Ishikawa (cell line): Measurements from ENCODE around the gene ZNF771.
A peak's percentile ranks its signal among the peaks of the same experiment; 100 is the strongest.

Experiments used
- CEBPB ChIP-seq: IDR thresholded peaks from 2 replicates; pipeline ENCODE4 v1.6.1; 2012
- CREB1 ChIP-seq: IDR thresholded peaks from 2 replicates; pipeline ENCODE4 v1.6.1; 2012; ENCODE audit warnings: low read depth
- EGR1 ChIP-seq: IDR thresholded peaks from 2 replicates; pipeline ENCODE4 v1.6.1; 2012
- EP300 ChIP-seq: IDR thresholded peaks from 2 replicates; pipeline ENCODE4 v1.6.1; 2012; ENCODE audit warnings: borderline replicate concordance
- FOXM1 ChIP-seq: IDR thresholded peaks from 2 replicates; pipeline ENCODE4 v1.6.1; 2012; ENCODE audit warnings: low read depth, borderline replicate concordance
- NFIC ChIP-seq: IDR thresholded peaks from 2 replicates; pipeline ENCODE4 v1.6.1; 2012
- RAD21 ChIP-seq: IDR thresholded peaks from 2 replicates; pipeline ENCODE4 v1.6.1; 2012; ENCODE audit warnings: low read depth
- REST ChIP-seq: IDR thresholded peaks from 2 replicates; pipeline ENCODE4 v1.6.1; 2012; ENCODE audit warnings: low read depth, mild to moderate bottlenecking
- TAF1 ChIP-seq: IDR thresholded peaks from 2 replicates; pipeline ENCODE4 v1.6.1; 2012; ENCODE audit warnings: low read depth, mild to moderate bottlenecking
- TCF12 ChIP-seq: IDR thresholded peaks from 2 replicates; pipeline ENCODE4 v1.6.1; 2012; ENCODE audit warnings: low read depth
- TEAD4 ChIP-seq: IDR thresholded peaks from 2 replicates; pipeline ENCODE4 v1.6.1; 2012
- USF1 ChIP-seq: IDR thresholded peaks from 2 replicates; pipeline ENCODE4 v1.6.1; 2012
- YY1 ChIP-seq: IDR thresholded peaks from 2 replicates; pipeline ENCODE4 v1.6.1; 2012; ENCODE audit warnings: low read depth
- ZBTB7A ChIP-seq: IDR thresholded peaks from 2 replicates; pipeline ENCODE4 v1.6.1; 2012; ENCODE audit warnings: low read depth
- TF ChIP-seq, protein P1 (sequence below): IDR thresholded peaks from 2 replicates; pipeline ENCODE4 v1.6.1; 2012

Gene ZNF771

DNA sequence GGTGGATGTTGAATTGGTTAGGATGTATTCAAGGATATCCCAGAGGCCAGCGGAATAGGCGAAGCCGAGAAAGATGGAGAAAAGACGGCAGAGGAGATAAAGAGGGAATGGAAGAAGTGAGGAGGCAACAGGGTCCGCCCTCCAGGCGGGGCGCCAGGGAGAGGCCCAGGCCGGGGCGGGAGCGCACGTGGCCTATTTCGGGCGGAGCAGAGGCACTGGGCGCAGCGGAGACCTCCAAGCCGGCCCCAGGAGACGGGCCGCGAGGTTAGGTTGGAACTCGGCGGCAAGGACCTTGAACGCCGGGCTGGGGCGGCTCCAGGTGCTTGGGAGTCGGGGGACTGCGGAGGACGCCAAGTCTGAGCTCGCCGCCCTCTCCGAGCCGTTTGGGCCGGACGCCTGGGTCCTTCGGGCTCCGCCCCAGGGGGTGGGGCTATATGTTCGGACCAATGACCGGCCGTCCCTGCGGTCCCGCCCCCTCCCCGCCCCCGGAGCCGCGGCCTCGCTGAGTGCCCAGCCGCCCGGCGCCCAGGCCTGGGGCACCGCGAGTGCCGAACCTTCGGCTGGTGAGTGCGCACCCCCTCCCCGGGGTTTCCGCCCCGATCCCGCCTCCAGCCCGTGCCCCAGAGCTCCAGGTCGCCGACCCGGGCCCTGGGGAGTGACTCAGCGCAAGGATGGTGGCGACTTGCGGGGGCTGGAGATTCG is at the start of gene ZNF771:
ZNF771 (plus strand) TSS at position 505 of the 702 bp plus-strand sequence. CDS start 448 bp downstream, outside the sequence.
- TF ChIP-seq, protein P1, sequence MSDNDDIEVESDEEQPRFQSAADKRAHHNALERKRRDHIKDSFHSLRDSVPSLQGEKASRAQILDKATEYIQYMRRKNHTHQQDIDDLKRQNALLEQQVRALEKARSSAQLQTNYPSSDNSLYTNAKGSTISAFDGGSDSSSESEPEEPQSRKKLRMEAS = peak; percentile 94
- TF ChIP-seq FOXM1 = no peak
- no peak; the same call in none of the 2 replicates for TF ChIP-seq EGR1
- peak; percentile 54 for TF ChIP-seq NFIC
- TF ChIP-seq CEBPB = no peak
- no peak for TF ChIP-seq TEAD4
- TF ChIP-seq RAD21 = no peak
- TF ChIP-seq TAF1 = peak; percentile 82
- TF ChIP-seq REST = peak; percentile 25; the same call in 1 of the 2 replicates
- TF ChIP-seq EP300 = no peak
- 0 out of 2 replicates have a peak, but pooled peaks have one; percentile 59 for TF ChIP-seq ZBTB7A
- no peak for TF ChIP-seq CREB1
- TF ChIP-seq USF1 = peak; percentile 86
- peak; percentile 14; the same call in 1 of the 2 replicates for TF ChIP-seq TCF12
- 0 out of 2 replicates have a peak, but pooled peaks have one; percentile 8 for TF ChIP-seq YY1

GRCh38 chr16:30357715-30358576 is 49.5 kb upstream of the ZNF771 start:
- no peak for TF ChIP-seq FOXM1
- TF ChIP-seq EP300 = no peak

DNA sequence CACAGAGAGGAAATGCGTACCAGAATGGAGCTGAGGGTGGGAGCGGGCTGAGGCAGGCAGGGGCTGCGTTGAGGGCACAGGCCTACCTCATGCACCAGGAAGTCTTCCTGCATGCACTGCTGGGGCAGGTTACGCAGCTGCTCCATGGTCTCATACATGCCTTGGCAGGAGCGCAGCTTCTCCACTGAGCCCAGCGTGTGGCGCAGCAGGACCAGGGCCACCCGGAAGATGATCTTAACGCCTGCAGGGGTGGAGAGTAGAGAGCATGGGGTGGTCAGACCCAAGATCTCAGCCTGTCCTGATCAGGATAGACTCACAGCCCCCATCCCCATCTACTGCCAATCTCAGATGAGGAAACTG is 48.8 kb upstream of the ZNF771 start:
- no peak for TF ChIP-seq EP300
- no peak for TF ChIP-seq USF1
- no peak for TF ChIP-seq RAD21
- no peak for TF ChIP-seq YY1
- no peak for TF ChIP-seq TEAD4
- TF ChIP-seq EGR1 = no peak
- TF ChIP-seq CREB1 = no peak
- no peak for TF ChIP-seq NFIC

DNA sequence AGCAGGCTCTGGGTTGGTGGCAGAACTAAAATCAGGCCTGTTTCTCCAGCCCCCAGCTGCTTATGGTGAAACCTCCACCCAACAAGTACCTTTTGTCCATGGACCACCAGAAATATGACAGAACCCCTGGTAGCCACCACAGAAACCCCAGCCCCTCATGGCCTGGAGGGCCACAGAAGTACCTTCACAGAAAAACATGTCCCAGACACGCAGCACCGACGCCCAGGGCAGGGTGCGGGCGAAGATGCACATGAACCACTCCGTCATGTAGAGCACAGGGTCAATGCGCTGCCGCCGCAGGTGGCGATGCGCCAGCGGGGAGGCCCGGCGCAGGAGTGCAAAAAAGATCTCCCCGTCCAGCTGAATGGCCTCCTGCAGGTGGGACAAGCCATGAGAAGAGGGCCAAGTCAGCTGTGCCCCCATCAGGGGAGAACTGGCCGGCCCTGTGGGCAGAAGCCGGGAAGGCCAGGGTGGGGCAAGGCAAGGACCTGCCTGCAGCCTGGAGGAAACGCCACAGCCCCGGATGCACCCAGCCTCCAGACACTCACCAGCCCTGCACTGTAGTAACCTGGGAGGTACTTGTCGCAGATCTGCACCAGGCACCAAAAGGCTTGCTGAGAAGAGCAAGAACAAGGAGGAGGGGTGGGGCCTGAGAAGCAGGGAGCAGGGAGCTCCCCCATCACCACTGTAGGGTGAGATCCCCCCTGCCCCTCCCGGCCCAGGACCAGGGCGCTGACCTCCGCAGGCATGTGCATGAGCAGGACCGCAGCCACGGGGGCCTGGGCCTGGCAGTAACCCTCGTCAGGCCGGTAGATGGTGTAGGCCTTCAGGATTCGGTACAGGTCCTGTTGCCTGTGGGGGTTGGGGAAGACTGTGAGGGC is 48.2 kb upstream of the ZNF771 start:
- no peak for TF ChIP-seq CREB1
- TF ChIP-seq REST = no peak

GRCh38 chr16:30359871-30360170 is 47.6 kb upstream of the ZNF771 start:
- TF ChIP-seq TCF12 = no peak

GRCh38 chr16:30361180-30361579 is 46.2 kb upstream of the ZNF771 start:
- no peak for TF ChIP-seq RAD21
- TF ChIP-seq YY1 = no peak
- no peak for TF ChIP-seq EP300
- no peak for TF ChIP-seq TCF12
- no peak for TF ChIP-seq FOXM1
- no peak for TF ChIP-seq TEAD4
- no peak for TF ChIP-seq TAF1
- TF ChIP-seq CEBPB = no peak
- TF ChIP-seq NFIC = no peak
- no peak for TF ChIP-seq REST
- TF ChIP-seq USF1 = no peak
- no peak for TF ChIP-seq ZBTB7A
- no peak for TF ChIP-seq CREB1
- no peak for TF ChIP-seq EGR1
- TF ChIP-seq, protein P1 = no peak
